ENCODE measurements around the gene KAT6B.
"Not testable (repeated sequence)": the region's sequence is repeated elsewhere in the genome, so short reads cannot be mapped to it uniquely, and the experiment has no call there.

Gene KAT6B

GRCh38 chr10:74826142-74827044, at the start of gene KAT6B:
TSS of gene KAT6B (plus strand) at chr10:74826600. CDS start at chr10:74842858, 16,258 bp downstream.
- DNase-seq = peak; percentile 100

- DNase-seq = no peak
Observed at GRCh38 chr10:74778436-74779094, 47.8 kb upstream of the KAT6B start.

GRCh38 chr10:74781870-74782269, 44.5 kb upstream of the KAT6B start:
- DNase-seq = not testable (repeated sequence)

- no peak for DNase-seq
Observed at GRCh38 chr10:74784462-74784861, 41.9 kb upstream of the KAT6B start.

- DNase-seq = no peak
Observed at GRCh38 chr10:74786126-74786525, 40.3 kb upstream of the KAT6B start.

- no peak for DNase-seq
Observed at GRCh38 chr10:74787457-74787856, 38.9 kb upstream of the KAT6B start.

- DNase-seq = not testable (repeated sequence)
Observed at GRCh38 chr10:74791979-74792378, 34.4 kb upstream of the KAT6B start.

GRCh38 chr10:74792726-74793125, 33.7 kb upstream of the KAT6B start:
- no peak for DNase-seq

- DNase-seq = not testable (repeated sequence)
Observed at GRCh38 chr10:74793240-74793639, 33.2 kb upstream of the KAT6B start.

GRCh38 chr10:74794531-74794930, 31.9 kb upstream of the KAT6B start:
- DNase-seq = no peak

GRCh38 chr10:74797550-74797949, 28.9 kb upstream of the KAT6B start:
- no peak for DNase-seq

GRCh38 chr10:74799721-74800221, 26.6 kb upstream of the KAT6B start:
- peak; percentile 77 for DNase-seq

- DNase-seq = no peak
Observed at GRCh38 chr10:74801447-74801846, 25.0 kb upstream of the KAT6B start.

- no peak for DNase-seq
Observed at GRCh38 chr10:74808501-74808900, 17.9 kb upstream of the KAT6B start.

GRCh38 chr10:74810087-74810486, 16.3 kb upstream of the KAT6B start:
- DNase-seq = no peak

- no peak for DNase-seq
Observed at GRCh38 chr10:74813381-74814259, 12.8 kb upstream of the KAT6B start.

GRCh38 chr10:74814797-74815196, 11.6 kb upstream of the KAT6B start:
- no peak for DNase-seq

GRCh38 chr10:74816824-74817498, 9.4 kb upstream of the KAT6B start:
- DNase-seq = no peak

- DNase-seq = no peak
Observed at GRCh38 chr10:74821501-74821900, 4.9 kb upstream of the KAT6B start.

GRCh38 chr10:74822101-74822500, 4.3 kb upstream of the KAT6B start:
- DNase-seq = no peak

- DNase-seq = no peak
Observed at GRCh38 chr10:74822521-74823089, 3.8 kb upstream of the KAT6B start.

- no peak for DNase-seq
Observed at GRCh38 chr10:74823791-74824183, 2.6 kb upstream of the KAT6B start.

Measured in kidney glomerular epithelial cell (primary cell).